Nephron progenitor cell (in vitro differentiated cells): ENCODE results near the gene SARDH.
A peak's percentile ranks its signal among the peaks of the same experiment; 100 is the strongest.

Source experiments
- DNase-seq: peaks from one replicate; pipeline ENCODE4 v3.0.0; 2021
- H3K27ac Mint-ChIP-seq: 2 replicates; pipeline ENCODE4 v1.8.0; 2021; ENCODE audit warnings: mild to moderate bottlenecking, moderate library complexity, mixed read lengths
- H3K27me3 Mint-ChIP-seq: 2 replicates; pipeline ENCODE4 v1.8.0; 2021; ENCODE audit warnings: mild to moderate bottlenecking, low read depth, mixed read lengths; ENCODE audit not compliant: poor library complexity
- H3K36me3 Mint-ChIP-seq: 2 replicates; pipeline ENCODE4 v1.8.0; 2021; ENCODE audit warnings: low read depth, mixed read lengths
- H3K4me1 Mint-ChIP-seq: 2 replicates; pipeline ENCODE4 v1.8.0; 2021; ENCODE audit warnings: mixed read lengths
- H3K4me3 Mint-ChIP-seq: 2 replicates; pipeline ENCODE4 v1.8.0; 2021; ENCODE audit warnings: mild to moderate bottlenecking, moderate library complexity, mixed read lengths
- H3K9me3 Mint-ChIP-seq: 2 replicates; pipeline ENCODE4 v1.8.0; 2021; ENCODE audit warnings: mild to moderate bottlenecking, moderate library complexity, mixed read lengths
- CTCF ChIP-seq: fragments of 200-600 bp; sonication (generic); IDR thresholded peaks from 2 replicates; pipeline ENCODE4 v1.5.0; 2021; ENCODE audit warnings: antibody characterized with exemption

Gene SARDH

GRCh38 chr9:133725886-133726285 lies 12.3 kb downstream of the SARDH start:
- Mint-ChIP-seq H3K9me3 (peaks cover 22% of the 10 kb centered on the region), H3K36me3 (peaks cover 26% of the 10 kb centered on the region), H3K4me3 (no peak overlapping the region), H3K27me3 (peaks cover 32% of the 10 kb centered on the region), H3K4me1 (no peaks in the 10 kb centered on the region), H3K27ac (no peak overlapping the region)
- no peak for DNase-seq
- no peak for TF ChIP-seq CTCF

- Mint-ChIP-seq H3K27ac (no peak overlapping the region), H3K36me3 (peaks cover 26% of the 10 kb centered on the region), H3K4me1 (peaks cover 25% of the 10 kb centered on the region), H3K9me3 (peaks cover 29% of the 10 kb centered on the region), H3K4me3 (no peak overlapping the region), H3K27me3 (peaks cover 20% of the 10 kb centered on the region)
- no peak for TF ChIP-seq CTCF
- no peak for DNase-seq
Observed at GRCh38 chr9:133718563-133719315, 19.4 kb downstream of the SARDH start.

GRCh38 chr9:133717113-133718031 lies 20.8 kb downstream of the SARDH start:
- no peak for TF ChIP-seq CTCF

GRCh38 chr9:133716564-133717112 lies 21.5 kb downstream of the SARDH start:
- no peak for DNase-seq
- TF ChIP-seq CTCF = no peak
- Mint-ChIP-seq H3K4me3 (no peak overlapping the region), H3K36me3 (peaks cover 20% of the 10 kb centered on the region), H3K27me3 (peaks cover 12% of the 10 kb centered on the region), H3K4me1 (peaks cover 42% of the 10 kb centered on the region), H3K27ac (no peak overlapping the region), H3K9me3 (peaks cover 20% of the 10 kb centered on the region)

More at GRCh38 chr9:133717113-133718031, 20.8 kb downstream of the SARDH start:
- Mint-ChIP-seq H3K36me3 (peaks cover 20% of the 10 kb centered on the region), H3K27ac (no peak overlapping the region), H3K4me3 (no peak overlapping the region), H3K9me3 (peaks cover 21% of the 10 kb centered on the region), H3K4me1 (peaks cover 38% of the 10 kb centered on the region), H3K27me3 (peaks cover 12% of the 10 kb centered on the region)
- DNase-seq = no peak

- peak; percentile 42 for TF ChIP-seq CTCF
- H3K9me3 Mint-ChIP-seq = peaks cover 15% of the 10 kb centered on the region
- H3K4me3 Mint-ChIP-seq = peak overlapping the region; percentile 23
- peak; percentile 51 for DNase-seq
- H3K4me1 Mint-ChIP-seq = peaks cover 42% of the 10 kb centered on the region
- H3K27me3 Mint-ChIP-seq = peaks cover 13% of the 10 kb centered on the region
- peaks cover 14% of the 10 kb centered on the region for H3K36me3 Mint-ChIP-seq
- no peak overlapping the region for H3K27ac Mint-ChIP-seq
Observed at GRCh38 chr9:133715866-133716563, 22.1 kb downstream of the SARDH start.
